Activated CD4-positive, alpha-beta T cell treated with anti-CD3 and anti-CD28 coated beads, Interleukin-2, amount 50 U/mL, for 24 hours (primary cell): Measurements from ENCODE around the gene ATP2B1.
A peak's percentile ranks its signal among the peaks of the same experiment; 100 is the strongest.
"Not testable (repeated sequence)": the region's sequence is repeated elsewhere in the genome, so short reads cannot be mapped to it uniquely, and the experiment has no call there.

ENCODE experiments used
- DNase-seq, 2 donors: peaks; one replicate each; pipeline ENCODE4 v3.0.0-alpha.2; 2020; ENCODE audit warnings: low read depth in 1 of 2, low spot score in 1 of 2

Gene ATP2B1

DNA sequence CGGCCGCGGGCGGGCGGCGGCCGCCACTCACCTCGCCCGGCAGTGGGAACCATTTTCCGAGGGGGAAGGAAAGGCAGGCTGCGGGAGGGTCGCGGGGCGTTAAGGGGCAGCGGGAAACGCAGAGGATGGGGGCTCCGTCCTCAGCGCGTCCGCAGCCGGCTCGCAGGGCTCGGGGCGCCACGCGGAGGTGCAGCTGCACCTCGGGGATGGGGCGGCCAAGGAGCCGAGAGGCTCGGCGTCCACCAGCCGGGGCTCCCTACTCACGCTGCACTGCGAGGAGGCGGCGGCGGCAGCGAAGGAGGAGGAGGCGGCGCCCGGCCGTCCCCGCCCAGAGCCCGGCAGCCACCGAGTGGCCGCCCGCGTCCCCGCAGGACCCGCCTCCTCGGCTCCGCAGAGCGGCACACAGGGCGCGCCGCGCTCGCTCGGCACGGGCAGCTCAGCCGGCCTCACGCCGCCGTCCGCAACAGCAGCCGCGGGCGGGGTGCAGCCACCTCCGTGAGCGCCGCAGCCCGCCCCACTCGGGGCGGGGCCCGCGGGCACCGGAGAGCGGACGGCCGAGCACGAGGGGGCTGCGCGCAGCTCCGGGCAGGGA lies at the start of gene ATP2B1:
ATP2B1 (minus strand) TSS at position 274 of the 592 bp plus-strand sequence. CDS start 52,952 bp downstream, outside the sequence.
- peak; percentile 59 to 65 for DNase-seq

GRCh38 chr12:89757987-89758386 lies 49.3 kb upstream of the ATP2B1 start:
- DNase-seq: not testable (repeated sequence)

- peak in 1 of 2 donors; percentile 65 for DNase-seq
Observed at GRCh38 chr12:89756585-89757398, 48.2 kb upstream of the ATP2B1 start.

- no peak for DNase-seq
Observed at GRCh38 chr12:89756194-89756584, 47.6 kb upstream of the ATP2B1 start.

DNA sequence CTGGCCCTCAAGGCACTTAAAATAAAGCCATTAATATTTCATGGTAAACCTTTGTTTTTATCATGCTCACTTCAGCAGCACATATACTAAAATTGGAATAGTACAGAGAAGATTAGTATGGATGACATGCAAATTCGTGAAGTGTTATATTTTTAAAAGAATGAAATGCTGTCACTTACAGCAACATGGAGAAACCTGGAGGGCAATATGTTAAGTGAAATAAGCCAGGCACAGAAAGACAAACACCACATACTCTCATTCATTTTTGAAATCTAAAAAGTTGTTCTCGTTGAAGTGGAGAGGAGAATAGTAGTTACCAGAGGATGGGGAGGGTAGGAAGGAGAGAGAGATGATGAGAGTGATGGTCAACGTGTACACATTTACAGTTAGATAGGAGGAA lies 45.4 kb upstream of the ATP2B1 start:
- DNase-seq: no peak

- no peak for DNase-seq
Observed at GRCh38 chr12:89752341-89752740, 43.7 kb upstream of the ATP2B1 start.

GRCh38 chr12:89750389-89751351 lies 42.0 kb upstream of the ATP2B1 start:
- no peak for DNase-seq

GRCh38 chr12:89748791-89749190 lies 40.2 kb upstream of the ATP2B1 start:
- DNase-seq: no peak

GRCh38 chr12:89745286-89745685 lies 36.6 kb upstream of the ATP2B1 start:
- DNase-seq: no peak

- DNase-seq: no peak
Observed at GRCh38 chr12:89742337-89743022, 33.8 kb upstream of the ATP2B1 start.

DNA sequence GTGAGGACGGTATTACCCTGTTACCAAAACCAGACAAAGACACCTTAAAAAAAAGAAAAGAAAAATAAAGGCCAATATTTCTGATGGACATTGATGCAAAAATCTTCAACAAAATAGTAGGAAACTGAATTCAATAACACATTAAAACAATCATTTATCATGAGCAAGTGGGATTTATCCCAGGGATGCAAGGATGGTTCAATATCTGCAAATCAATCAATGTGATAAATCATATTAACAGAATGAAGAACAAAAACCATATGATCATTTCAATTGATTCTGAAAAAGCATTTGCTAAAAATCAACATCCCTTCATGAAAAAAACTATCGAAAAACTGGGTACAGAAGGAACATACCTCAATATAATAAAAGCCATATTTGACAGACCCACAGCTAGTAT lies 32.3 kb upstream of the ATP2B1 start:
- no peak for DNase-seq

DNA sequence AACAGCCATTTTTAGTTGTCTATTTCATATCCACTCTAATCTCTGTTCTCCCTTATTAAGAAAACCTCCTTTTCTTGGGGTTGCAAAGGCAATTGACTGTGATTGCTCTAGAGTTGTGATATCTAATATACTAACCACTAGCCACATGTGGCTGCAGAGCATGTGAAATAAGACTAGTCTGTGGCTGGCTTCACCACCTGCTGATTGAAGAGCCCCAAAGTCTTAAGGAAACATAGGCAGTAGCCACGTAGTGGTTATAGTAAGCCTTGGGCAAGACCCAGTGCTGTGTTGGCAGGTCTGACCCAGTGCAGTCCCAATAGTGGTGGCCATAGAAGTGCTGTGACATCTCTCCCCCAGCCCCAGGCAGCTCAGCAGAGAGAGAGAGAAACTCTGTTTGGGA lies 28.4 kb upstream of the ATP2B1 start:
- DNase-seq: no peak

DNA sequence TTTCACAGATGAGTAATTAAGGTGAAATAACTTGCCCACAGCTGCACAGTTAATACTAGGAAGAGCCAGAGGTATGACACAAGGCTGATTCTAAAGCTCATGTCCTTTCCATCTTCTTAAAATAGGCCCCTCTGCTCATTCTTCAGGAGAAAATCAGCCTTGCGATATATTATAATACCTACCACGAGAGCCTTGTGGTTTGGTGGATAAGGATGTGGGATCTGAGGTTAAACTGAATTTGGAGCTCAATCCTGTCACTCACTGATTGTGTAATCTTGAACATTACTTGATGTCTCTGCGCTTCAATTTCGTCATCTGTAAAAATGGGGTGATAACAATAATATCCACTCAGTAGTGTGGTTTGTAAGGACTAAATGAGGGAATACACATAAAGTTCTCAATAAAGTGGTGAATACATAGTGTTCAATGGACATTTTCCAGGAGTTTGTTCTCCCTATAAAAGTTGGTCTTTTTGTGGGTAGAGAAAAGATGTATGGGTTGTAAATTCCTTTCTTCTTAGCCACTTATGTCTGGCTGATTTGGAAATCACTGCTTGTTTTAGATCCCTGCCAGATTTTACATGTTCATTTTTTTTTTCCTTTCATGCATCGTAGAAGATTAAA lies 25.1 kb upstream of the ATP2B1 start:
- DNase-seq: no peak

DNA sequence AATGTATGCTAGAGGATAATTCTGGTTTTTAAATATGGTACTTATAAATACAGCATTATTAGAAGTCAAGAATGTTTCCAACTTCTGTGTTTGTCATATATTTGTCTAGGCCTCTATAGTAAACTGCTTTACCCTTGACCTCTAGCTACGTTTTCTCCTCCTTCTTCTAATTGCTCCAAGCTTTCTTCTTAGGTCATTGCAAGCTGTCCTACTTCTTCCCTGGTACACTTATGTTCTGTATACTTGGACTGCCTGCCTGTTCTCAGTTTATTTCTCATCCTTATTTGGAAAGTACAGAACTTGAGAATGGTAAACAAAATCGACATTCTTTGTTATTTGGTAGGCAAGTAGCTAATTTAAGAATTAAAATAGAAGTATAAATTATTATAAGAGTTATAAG lies 23.9 kb upstream of the ATP2B1 start:
- DNase-seq: no peak

DNA sequence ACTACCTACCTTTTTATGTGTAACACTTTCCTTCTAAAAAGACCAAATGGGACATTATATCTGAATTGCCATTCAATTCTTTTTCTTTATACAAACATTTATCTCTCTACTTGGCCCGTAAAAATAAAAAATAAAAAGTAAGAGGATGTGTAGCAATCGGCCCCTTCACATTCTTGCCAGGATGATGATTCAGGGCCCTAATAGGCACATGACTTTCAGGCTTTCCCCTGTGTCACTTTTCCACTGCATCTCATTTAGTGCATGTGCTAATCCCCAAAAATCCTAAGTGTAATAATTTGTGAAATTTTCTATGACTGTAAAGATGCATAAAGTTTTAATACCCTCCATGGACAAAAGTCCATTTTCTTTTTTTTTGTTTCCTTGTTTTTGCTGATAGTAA lies 23.0 kb upstream of the ATP2B1 start:
- no peak for DNase-seq

DNA sequence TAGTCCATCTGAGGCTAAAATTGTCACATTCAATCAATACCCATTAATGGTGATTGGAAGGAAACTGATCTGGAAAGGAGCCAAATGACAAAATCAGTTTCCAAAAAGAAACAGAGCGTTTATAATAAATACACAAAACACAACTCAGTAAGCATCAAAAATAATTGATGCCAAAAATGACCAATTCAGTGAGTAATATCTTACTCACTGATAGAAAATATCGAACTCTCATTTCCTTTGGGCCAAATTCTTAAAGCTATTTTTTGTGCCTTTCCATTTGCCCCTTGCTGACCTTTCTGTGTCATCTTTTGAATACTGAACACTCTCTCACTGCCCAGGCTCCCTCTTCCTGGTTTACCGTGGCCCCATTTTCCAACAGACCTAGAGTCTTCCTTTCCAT lies 22.5 kb upstream of the ATP2B1 start:
- DNase-seq: no peak

GRCh38 chr12:89729946-89730459 lies 21.4 kb upstream of the ATP2B1 start:
- no peak for DNase-seq

DNA sequence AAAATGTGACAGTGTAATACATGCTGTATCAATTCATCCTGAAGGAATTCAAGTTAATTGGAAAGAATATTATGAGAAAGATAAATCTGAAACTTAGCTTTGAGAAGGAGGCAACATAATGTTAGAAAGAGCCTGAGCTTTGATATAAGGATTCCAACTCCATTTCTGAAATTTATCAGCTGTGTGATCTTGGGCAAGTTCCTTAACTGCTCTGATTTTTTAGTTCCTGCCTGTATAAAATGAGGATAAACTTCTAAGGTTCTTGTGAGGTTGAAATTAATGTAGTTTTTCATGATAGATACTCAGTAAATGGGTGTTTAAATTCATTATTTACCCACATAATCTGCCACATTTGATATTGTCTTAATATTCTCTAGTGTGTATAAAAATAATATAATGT lies 14.6 kb upstream of the ATP2B1 start:
- no peak for DNase-seq

DNA sequence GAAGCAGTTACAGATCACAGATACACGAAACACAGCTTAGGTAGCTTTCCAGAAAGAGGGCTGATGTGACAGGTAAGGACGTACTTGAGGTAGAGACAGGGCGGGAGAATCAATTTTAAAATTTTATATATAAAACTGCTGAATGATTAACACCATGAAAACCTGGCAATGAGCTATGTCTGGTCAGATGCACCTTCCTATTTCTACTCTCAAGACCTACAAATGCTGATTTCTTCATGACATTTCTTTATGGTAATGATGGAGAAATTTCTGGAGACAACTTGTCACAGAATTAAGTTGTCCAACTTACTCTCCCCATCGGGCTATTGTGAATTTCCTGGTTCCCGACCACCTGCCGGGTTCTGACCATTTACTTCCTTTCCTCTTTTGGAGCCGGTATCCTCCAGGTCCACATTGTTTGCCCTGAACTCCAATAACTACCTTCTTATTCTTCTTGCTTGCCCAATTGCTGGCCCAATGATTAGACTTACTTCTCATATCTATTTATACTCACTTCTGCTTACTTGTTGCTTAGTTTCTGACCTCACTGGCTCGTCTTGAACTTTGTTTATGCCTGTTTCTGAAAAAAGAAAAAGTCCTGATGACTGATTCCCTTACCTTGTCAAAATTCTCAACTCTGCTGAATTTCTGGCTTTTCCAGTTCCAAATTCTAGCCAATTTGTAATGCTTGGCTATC lies 12.8 kb upstream of the ATP2B1 start:
- no peak for DNase-seq
